ES-I3 (cell line): ENCODE measurements around the gene MRPS27.

Experiments used
- H3K36me3 ChIP-seq: 2 replicates; pipeline ENCODE4 v1.6.1; 2013; ENCODE audit warnings: mild to moderate bottlenecking, low read length, control low read depth, moderate library complexity; ENCODE audit not compliant: insufficient read depth
- H3K4me1 ChIP-seq: 2 replicates; pipeline ENCODE4 v1.6.1; 2013; ENCODE audit warnings: mild to moderate bottlenecking, control low read depth, low read length; ENCODE audit not compliant: insufficient read depth
- H3K9ac ChIP-seq: 2 replicates; pipeline ENCODE4 v1.6.1; 2013; ENCODE audit warnings: low read depth, mild to moderate bottlenecking, low read length, moderate library complexity
- H3K9me3 ChIP-seq: 2 replicates; pipeline ENCODE4 v1.6.1; 2013; ENCODE audit warnings: mild to moderate bottlenecking, low read length, moderate library complexity; ENCODE audit not compliant: control insufficient read depth, insufficient read depth

MRPS27 gene

GRCh38 chr5:72210888-72211678, 109.0 kb downstream of the MRPS27 start:
- H3K9me3 ChIP-seq = no peaks in the 10 kb centered on the region
- H3K4me1 ChIP-seq = peaks cover 17% of the 10 kb centered on the region
- no peak overlapping the region for H3K9ac ChIP-seq
- peaks cover 3% of the 10 kb centered on the region; the same call in 1 of the 2 replicates for H3K36me3 ChIP-seq

- Histone ChIP-seq H3K9me3 (no peaks in the 10 kb centered on the region), H3K9ac (no peak overlapping the region), H3K36me3 (peaks cover 19% of the 10 kb centered on the region), H3K4me1 (peaks cover 17% of the 10 kb centered on the region)
Observed at GRCh38 chr5:72209147-72210115, 110.6 kb downstream of the MRPS27 start.

- no peaks in the 10 kb centered on the region for H3K9me3 ChIP-seq
- peaks cover 17% of the 10 kb centered on the region for H3K4me1 ChIP-seq
- H3K9ac ChIP-seq = no peak overlapping the region
- peaks cover 29% of the 10 kb centered on the region for H3K36me3 ChIP-seq
Observed at GRCh38 chr5:72208324-72208926, 111.6 kb downstream of the MRPS27 start.

GRCh38 chr5:72206994-72207393, 113.0 kb downstream of the MRPS27 start:
- H3K36me3 ChIP-seq = peaks cover 33% of the 10 kb centered on the region
- no peak overlapping the region for H3K9ac ChIP-seq
- no peaks in the 10 kb centered on the region for H3K9me3 ChIP-seq
- peaks cover 17% of the 10 kb centered on the region for H3K4me1 ChIP-seq

GRCh38 chr5:72206160-72206559, 113.9 kb downstream of the MRPS27 start:
- no peaks in the 10 kb centered on the region for H3K9me3 ChIP-seq
- H3K36me3 ChIP-seq = peaks cover 33% of the 10 kb centered on the region
- no peak overlapping the region for H3K9ac ChIP-seq
- H3K4me1 ChIP-seq = peaks cover 17% of the 10 kb centered on the region

GRCh38 chr5:72205431-72206009, 114.5 kb downstream of the MRPS27 start:
- Histone ChIP-seq H3K9ac (no peak overlapping the region), H3K4me1 (peaks cover 17% of the 10 kb centered on the region), H3K9me3 (no peaks in the 10 kb centered on the region), H3K36me3 (peaks cover 33% of the 10 kb centered on the region)

GRCh38 chr5:72204946-72205345, 115.1 kb downstream of the MRPS27 start:
- peaks cover 38% of the 10 kb centered on the region for H3K36me3 ChIP-seq
- H3K9ac ChIP-seq = no peak overlapping the region
- peaks cover 12% of the 10 kb centered on the region for H3K4me1 ChIP-seq
- no peaks in the 10 kb centered on the region for H3K9me3 ChIP-seq

- H3K9ac ChIP-seq = no peak overlapping the region
- no peaks in the 10 kb centered on the region for H3K9me3 ChIP-seq
- H3K36me3 ChIP-seq = peaks cover 49% of the 10 kb centered on the region
- no peaks in the 10 kb centered on the region; the same call in 1 of the 2 replicates for H3K4me1 ChIP-seq
Observed at GRCh38 chr5:72203251-72203845, 116.7 kb downstream of the MRPS27 start.

GRCh38 chr5:72202331-72202825, 117.7 kb downstream of the MRPS27 start:
- Histone ChIP-seq H3K36me3 (peaks cover 58% of the 10 kb centered on the region), H3K9ac (no peak overlapping the region), H3K9me3 (no peaks in the 10 kb centered on the region; the same call in 1 of the 2 replicates), H3K4me1 (no peaks in the 10 kb centered on the region; the same call in 1 of the 2 replicates)

GRCh38 chr5:72199681-72200080, 120.4 kb downstream of the MRPS27 start:
- Histone ChIP-seq H3K4me1 (no peaks in the 10 kb centered on the region; the same call in 1 of the 2 replicates), H3K36me3 (peaks cover 62% of the 10 kb centered on the region), H3K9me3 (no peaks in the 10 kb centered on the region; the same call in 1 of the 2 replicates), H3K9ac (no peak overlapping the region)

- peaks cover 62% of the 10 kb centered on the region for H3K36me3 ChIP-seq
Observed at GRCh38 chr5:72197393-72197792, 122.6 kb downstream of the MRPS27 start.

GRCh38 chr5:72195581-72195980, 124.5 kb downstream of the MRPS27 start:
- Histone ChIP-seq H3K9ac (no peak overlapping the region), H3K4me1 (no peaks in the 10 kb centered on the region), H3K9me3 (no peaks in the 10 kb centered on the region; the same call in 1 of the 2 replicates)

More at GRCh38 chr5:72197393-72197792, 122.6 kb downstream of the MRPS27 start:
- Histone ChIP-seq H3K9me3 (no peaks in the 10 kb centered on the region; the same call in 1 of the 2 replicates), H3K9ac (no peak overlapping the region), H3K4me1 (no peaks in the 10 kb centered on the region; the same call in 1 of the 2 replicates)

GRCh38 chr5:72194846-72195245, 125.2 kb downstream of the MRPS27 start:
- Histone ChIP-seq H3K4me1 (no peaks in the 10 kb centered on the region), H3K9ac (no peak overlapping the region), H3K9me3 (no peaks in the 10 kb centered on the region; the same call in 1 of the 2 replicates), H3K36me3 (peaks cover 64% of the 10 kb centered on the region)

More at GRCh38 chr5:72195581-72195980, 124.5 kb downstream of the MRPS27 start:
- H3K36me3 ChIP-seq = peaks cover 66% of the 10 kb centered on the region
